ENCODE data around the gene MAST2. TPM values are rescaled to one million over a fixed set of nuclear protein-coding genes. Genes with fewer than 3 reads are reported as not detected.

Gene MAST2
- total and polyA plus RNA-seq, 2 of the 4 experiments (the other 2 are of a cell fraction) = 14.2 to 41.0 TPM

DNA sequence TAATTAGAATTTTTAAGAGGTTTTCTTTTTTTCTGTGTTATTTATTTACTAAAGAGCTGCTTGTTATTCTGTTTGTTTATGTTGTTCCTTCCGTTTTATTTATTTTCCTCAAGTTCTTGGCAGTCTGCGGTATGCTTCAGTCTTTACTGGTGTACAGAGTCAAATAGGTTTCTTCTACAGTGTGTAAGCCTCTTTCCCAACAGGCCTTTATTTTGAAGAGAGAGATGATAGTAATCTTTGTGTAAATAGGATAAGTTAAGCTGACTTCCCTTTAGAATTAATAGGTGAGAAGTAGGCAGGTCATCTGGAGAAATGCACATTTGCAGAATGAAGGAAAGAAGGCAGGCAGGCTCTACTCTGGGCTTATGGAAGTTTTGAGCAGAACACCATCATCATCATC, 23.8 kb downstream of the MAST2 start:
- Histone ChIP-seq H2AFZ (replicated peaks; ENCODE audit: low read length, poor library complexity) (no peak overlapping the region), H3K27ac (ENCODE audit: insufficient read depth, low read length) (no peak overlapping the region), H2BK120ac (ENCODE audit: low read depth, low read length) (no peak overlapping the region), H4K8ac (ENCODE audit: low read depth in 2 of 2, low read length in 2 of 2) (no peak overlapping the region), H4K91ac (ENCODE audit: insufficient read depth, low read depth, low read length) (no peak overlapping the region), H2BK5ac (ENCODE audit: low read depth, low read length, poor library complexity, severe bottlenecking) (no peak overlapping the region), H3K9me1 (ENCODE audit: insufficient read depth, low read length) (no peaks in the 10 kb centered on the region), H3K9ac (ENCODE audit: low read depth, low read length) (no peak overlapping the region), H3K23ac (ENCODE audit: low read depth, low read length) (no peak overlapping the region), H2BK20ac (ENCODE audit: low read depth, low read length) (no peak overlapping the region), H3K4me2 (ENCODE audit: low read depth, low read length) (no peak overlapping the region), H3K14ac (replicated peaks; ENCODE audit: low read depth, low read length) (no peak overlapping the region), H3K9me3 (ENCODE audit: control insufficient read depth, insufficient read depth, low read length) (no peaks in the 10 kb centered on the region), H2AK9ac (replicated peaks; ENCODE audit: low read depth, low read length, poor library complexity) (no peak overlapping the region), H3K79me1 (ENCODE audit: low read depth in 1 of 2, low read length in 2 of 2) (peaks cover 9 to 22% of the 10 kb centered on the region in 2 experiments), H3K18ac (ENCODE audit: low read depth, low read length) (no peak overlapping the region), H2BK15ac (ENCODE audit: low read depth, low read length) (no peak overlapping the region), H3K27me3 (ENCODE audit: control insufficient read depth, insufficient read depth, low read length) (no peaks in the 10 kb centered on the region), H4K20me1 (ENCODE audit: insufficient read depth, low read length) (peaks cover 4% of the 10 kb centered on the region; the same call in 1 of the 2 replicates), H3K4me3 (ENCODE audit: insufficient read depth, low read depth, low read length) (no peak overlapping the region), H4K5ac (ENCODE audit: low read depth, low read length) (no peak overlapping the region), H3K56ac (ENCODE audit: extremely low read depth, insufficient read depth, low read length) (no peak overlapping the region), H3K4me1 (ENCODE audit: control insufficient read depth, insufficient read depth, low read length) (no peaks in the 10 kb centered on the region), H3K4ac (ENCODE audit: low read depth, low read length) (no peak overlapping the region), H3K36me3 (ENCODE audit: control insufficient read depth, insufficient read depth, low read length) (peaks cover 3% of the 10 kb centered on the region), H2AK5ac (ENCODE audit: low read depth, low read length) (no peak overlapping the region)
- POLR2A ChIA-PET (ENCODE audit: unreplicated experiment) = no interaction called here
- WGBS, 2 experiments (ENCODE audit: extremely low coverage in 2 of 2, insufficient read length in 1 of 2) = no CpG with 5 or more reads among the region's 2 CpGs
- ATAC-seq (ENCODE audit: low read depth) = no peak
- no peak for DNase-seq
- BruUV-seq (replicated peaks) = no TSS peak
- in situ Hi-C loops (cut with MboI; ENCODE audit: low sequenced_read_pairs) (no loop called here), dilution Hi-C loops (cut with HindIII; ENCODE audit: low sequenced_read_pairs, unreplicated experiment) (no loop called here), intact Hi-C loops (cut with micrococcal nuclease) (no loop called here)
- TF ChIP-seq POLR2A (IDR thresholded peaks at IDR 0.05; ENCODE audit: low read depth, low read length) = no peak
- TF ChIP-seq, protein P1, sequence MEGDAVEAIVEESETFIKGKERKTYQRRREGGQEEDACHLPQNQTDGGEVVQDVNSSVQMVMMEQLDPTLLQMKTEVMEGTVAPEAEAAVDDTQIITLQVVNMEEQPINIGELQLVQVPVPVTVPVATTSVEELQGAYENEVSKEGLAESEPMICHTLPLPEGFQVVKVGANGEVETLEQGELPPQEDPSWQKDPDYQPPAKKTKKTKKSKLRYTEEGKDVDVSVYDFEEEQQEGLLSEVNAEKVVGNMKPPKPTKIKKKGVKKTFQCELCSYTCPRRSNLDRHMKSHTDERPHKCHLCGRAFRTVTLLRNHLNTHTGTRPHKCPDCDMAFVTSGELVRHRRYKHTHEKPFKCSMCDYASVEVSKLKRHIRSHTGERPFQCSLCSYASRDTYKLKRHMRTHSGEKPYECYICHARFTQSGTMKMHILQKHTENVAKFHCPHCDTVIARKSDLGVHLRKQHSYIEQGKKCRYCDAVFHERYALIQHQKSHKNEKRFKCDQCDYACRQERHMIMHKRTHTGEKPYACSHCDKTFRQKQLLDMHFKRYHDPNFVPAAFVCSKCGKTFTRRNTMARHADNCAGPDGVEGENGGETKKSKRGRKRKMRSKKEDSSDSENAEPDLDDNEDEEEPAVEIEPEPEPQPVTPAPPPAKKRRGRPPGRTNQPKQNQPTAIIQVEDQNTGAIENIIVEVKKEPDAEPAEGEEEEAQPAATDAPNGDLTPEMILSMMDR (conservative IDR thresholded peaks at IDR 0.05; ENCODE audit: low read depth, low read length) = no peak
- TF ChIP-seq SMC3 (IDR thresholded peaks at IDR 0.05; ENCODE audit: low read depth, low read length) = no peak
- TF ChIP-seq, protein P2, sequence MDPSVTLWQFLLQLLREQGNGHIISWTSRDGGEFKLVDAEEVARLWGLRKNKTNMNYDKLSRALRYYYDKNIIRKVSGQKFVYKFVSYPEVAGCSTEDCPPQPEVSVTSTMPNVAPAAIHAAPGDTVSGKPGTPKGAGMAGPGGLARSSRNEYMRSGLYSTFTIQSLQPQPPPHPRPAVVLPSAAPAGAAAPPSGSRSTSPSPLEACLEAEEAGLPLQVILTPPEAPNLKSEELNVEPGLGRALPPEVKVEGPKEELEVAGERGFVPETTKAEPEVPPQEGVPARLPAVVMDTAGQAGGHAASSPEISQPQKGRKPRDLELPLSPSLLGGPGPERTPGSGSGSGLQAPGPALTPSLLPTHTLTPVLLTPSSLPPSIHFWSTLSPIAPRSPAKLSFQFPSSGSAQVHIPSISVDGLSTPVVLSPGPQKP (IDR thresholded peaks at IDR 0.05; ENCODE audit: borderline replicate concordance, low read depth, low read length) = no peak
- no peak for TF ChIP-seq NFE2L2 (IDR thresholded peaks at IDR 0.05; ENCODE audit: low read depth, low read length)
- TF ChIP-seq RFX5 (IDR thresholded peaks at IDR 0.05; ENCODE audit: low read depth, low read length) = no peak
- TF ChIP-seq MAFK (IDR thresholded peaks at IDR 0.05; ENCODE audit: low read depth, low read length) = no peak
- no peak for TF ChIP-seq RCOR1 (IDR thresholded peaks at IDR 0.05; ENCODE audit: insufficient replicate concordance, low read length)
- TF ChIP-seq CEBPB (IDR thresholded peaks at IDR 0.05; ENCODE audit: low read depth, low read length) = no peak
- TF ChIP-seq, protein P3, sequence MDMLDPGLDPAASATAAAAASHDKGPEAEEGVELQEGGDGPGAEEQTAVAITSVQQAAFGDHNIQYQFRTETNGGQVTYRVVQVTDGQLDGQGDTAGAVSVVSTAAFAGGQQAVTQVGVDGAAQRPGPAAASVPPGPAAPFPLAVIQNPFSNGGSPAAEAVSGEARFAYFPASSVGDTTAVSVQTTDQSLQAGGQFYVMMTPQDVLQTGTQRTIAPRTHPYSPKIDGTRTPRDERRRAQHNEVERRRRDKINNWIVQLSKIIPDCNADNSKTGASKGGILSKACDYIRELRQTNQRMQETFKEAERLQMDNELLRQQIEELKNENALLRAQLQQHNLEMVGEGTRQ (IDR thresholded peaks at IDR 0.05; ENCODE audit: low read depth, low read length) = no peak
- no peak for TF ChIP-seq FOS (IDR thresholded peaks at IDR 0.05; ENCODE audit: low read depth, low read length)
- TF ChIP-seq RAD21 (IDR thresholded peaks at IDR 0.05; ENCODE audit: low read length) = no peak
- TF ChIP-seq CHD1 (IDR thresholded peaks at IDR 0.05; ENCODE audit: low read depth, low read length) = no peak
- no peak for TF ChIP-seq MAZ (IDR thresholded peaks at IDR 0.05; ENCODE audit: borderline replicate concordance, low read depth, low read length)
- no peak for TF ChIP-seq MXI1 (IDR thresholded peaks at IDR 0.05; ENCODE audit: borderline replicate concordance, low read depth, low read length)
- TF ChIP-seq BHLHE40 (IDR thresholded peaks at IDR 0.05; ENCODE audit: low read depth, low read length) = no peak
- CTCF ChIA-PET = interaction anchor here (0.6 kb wide), 1 partner anchor 8 kb away, joined by 7 read pairs; no protein-coding TSS in a partner anchor

All from IMR-90 (cell line).